AG08396 (cell line): ENCODE data around the gene ARHGAP26.

Experiments used
- DNase-seq: peaks from one replicate; pipeline ENCODE4 v3.0.0; 2012; ENCODE audit warnings: low spot score, mixed read lengths

The ARHGAP26 gene

DNA sequence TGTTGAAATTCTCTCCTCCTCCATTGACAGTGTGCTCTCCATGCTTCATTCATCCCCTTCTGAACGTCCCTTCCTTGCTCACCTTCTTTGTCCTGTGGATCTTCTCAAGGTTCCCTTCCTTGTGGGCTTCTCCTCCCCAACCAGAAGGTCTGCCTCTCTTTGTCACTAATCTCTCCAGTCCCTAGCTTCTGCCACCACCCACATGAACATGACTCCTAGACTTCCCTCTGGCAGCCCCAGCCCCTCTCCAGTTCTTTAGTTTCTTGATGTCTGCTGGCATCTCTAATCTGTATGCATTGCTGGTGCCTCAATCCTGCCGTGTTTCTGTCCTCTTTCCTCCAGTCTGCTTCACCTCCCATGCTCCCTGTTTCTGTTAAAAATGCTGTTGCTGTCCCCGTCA lies 79.3 kb downstream of the ARHGAP26 start:
- DNase-seq, result no peak

DNA sequence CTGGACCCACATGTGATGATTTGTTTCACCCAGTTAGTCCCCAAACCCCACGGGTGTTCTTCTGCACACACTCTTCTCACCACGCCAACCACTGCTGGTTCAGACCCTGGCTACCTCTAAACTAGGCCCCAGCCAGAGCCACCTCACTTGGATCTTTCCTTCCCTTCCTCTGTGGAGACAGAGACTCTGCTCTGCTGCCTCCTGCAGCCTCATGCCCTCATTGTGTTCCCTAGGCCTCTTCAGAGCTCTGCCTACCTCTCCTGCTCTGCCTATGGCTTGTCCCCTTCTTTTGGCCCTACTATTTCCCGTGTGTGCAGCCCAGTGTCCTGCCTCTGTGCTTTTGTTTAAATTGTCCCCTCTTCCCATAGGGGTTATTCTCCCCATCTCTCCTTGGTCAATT lies 79.7 kb downstream of the ARHGAP26 start:
- DNase-seq, result no peak

DNA sequence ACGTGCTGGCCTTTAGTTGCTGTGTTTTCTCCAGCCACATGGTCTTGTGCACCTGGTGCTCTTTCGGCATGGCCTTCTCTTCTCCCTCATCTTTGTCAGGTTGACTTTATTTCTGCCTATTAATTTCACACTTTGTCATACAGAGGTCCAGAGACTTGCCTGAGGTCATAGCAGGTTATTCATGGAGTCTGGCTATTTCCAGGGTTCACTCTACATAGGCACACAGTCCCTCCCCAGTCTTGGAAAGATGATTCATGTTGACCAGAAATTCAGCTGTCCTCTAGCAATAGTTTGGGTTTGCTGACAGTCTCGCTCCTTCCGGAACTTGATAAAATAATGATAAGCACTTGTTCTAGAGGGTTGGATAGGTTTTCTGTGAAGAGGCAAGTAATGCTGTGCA lies 81.6 kb downstream of the ARHGAP26 start:
- DNase-seq, result no peak

DNA sequence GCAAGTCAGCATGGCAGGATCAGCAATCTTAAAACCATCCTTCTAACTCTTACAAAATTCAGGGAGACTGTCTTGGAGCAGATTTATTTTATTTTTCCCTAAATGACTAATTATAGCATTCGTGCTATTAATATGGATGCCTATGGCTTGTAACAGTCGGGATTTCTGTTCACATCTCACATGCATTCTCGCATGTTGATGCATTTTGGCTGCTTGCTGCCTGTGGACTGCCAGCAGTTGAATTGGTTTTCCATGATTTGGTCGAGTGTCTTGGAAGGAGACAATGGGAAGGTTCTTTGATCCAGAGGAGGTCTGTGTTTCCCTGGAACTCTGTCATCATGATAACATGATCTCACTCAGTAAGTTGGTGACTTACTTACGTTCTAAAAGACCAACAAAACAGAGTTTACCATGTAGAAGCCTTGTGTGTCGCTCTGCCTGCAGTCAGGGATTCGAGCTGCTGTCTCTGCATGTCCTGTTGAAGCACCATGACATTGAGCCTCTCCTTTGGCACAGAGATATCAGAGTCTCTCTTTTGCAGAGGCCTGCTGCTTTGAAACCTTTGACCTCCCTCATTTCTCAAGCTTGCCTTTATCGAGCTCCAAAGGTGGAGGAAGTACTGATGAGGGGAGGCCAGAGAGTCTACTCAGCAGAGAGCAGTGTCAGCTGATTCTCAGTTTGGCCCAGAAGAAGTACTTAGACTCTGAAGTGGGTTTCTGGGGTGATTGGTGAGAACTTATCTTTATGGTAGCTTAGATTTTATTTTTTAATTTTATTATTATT lies 82.4 kb downstream of the ARHGAP26 start:
- no peak for DNase-seq

DNA sequence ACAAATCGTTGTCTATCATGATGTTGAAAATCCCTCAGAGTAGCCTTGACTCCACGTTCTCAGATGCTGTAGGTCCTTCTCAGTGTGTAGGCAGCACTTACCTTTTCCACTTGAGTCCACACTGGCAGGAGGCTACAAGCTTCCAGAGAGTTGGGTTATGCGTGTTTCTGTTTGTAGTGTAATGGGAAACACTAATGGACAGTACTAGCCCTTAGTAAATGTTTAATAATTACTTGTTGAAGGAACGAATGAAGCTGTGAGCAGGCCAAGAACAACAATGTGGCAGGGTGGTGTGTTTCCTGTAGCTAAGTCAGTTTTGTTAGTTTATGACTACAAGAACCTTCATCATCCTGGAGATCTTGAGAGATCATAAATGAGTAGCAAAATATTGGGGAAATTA lies 83.5 kb downstream of the ARHGAP26 start:
- DNase-seq, result no peak

DNA sequence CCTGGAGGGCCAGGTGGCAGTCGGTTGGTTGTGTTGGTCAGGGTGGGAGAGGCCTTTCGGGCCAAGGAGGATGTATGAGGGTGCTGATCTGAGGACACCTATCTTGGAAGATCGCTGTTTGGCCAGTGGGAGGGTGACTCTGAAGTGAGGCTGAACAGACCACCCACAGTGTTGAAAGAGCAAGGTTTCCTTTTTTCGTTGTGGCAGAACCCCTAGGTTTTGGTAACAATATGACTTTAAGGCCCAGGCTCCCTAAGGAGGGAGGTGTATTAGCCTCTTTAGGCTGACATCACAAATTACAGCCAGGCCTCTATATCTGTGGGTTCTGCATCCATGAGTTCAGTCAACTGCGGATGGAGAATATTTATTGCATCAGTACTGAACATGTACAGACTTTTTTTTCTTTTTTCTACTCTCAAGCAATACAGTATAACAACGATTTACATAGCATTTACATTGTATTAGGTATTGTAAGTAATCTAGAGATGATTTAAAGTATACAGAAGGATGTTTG lies 86.1 kb downstream of the ARHGAP26 start:
- DNase-seq, result no peak

DNA sequence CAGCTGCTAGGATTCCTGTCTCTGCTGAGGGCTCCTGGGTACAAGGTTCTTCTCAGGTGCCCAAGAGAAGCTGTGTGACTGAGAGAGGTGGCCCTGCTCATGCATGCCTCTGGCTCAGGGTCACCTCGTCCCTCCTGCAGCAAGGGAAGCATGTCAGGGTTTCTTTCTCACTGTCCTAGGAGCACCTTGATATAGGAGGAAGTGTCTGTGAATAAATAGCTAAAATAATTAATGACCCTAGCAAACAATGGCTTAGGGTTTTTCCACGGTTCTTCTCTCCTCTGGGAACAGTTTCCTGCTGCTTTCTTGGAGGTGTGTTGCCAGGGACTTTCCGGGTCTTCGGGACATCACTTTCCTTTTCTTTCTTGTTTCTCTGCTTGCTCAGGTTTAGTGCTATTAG lies 87.2 kb downstream of the ARHGAP26 start:
- DNase-seq, result no peak

DNA sequence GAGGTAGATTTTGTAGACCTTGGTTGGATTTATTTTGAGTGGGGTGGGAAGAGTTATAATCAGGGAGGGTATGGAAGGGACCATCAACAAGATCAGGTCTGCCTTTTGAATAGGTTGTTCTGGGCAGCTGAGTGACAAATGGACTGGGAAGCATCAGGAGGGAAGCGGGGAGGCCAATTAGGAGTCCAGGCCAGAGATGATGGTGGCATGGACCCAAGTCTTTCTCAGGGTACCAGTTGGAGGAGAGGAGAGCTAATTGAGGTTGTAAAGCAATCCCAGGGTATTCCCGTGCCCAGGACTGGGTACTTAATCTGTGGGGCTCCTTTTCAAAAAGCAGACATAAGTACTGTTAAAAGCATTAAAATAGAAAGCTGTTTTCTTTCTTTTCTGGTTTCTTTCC lies 88.9 kb downstream of the ARHGAP26 start:
- no peak for DNase-seq

DNA sequence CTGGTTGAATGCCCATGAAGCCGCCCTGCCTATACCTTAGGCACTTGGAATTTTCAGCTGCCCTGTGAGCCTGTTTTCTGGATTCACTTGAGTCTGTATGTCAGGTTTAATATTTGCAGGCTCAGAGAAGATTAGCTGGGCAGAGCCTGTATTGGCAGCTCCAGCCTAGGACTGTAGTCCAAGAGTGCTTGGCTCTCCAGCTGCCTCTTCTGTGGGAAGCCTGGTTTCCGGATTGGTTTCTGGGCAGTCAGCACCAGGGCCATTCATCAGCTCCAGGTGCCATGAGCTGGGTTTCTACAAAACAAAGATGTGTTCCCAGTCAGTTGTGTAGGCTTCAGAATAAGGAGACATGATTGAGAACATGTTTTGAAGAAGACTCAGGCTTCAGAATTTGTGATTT lies 90.1 kb downstream of the ARHGAP26 start:
- DNase-seq, result no peak

DNA sequence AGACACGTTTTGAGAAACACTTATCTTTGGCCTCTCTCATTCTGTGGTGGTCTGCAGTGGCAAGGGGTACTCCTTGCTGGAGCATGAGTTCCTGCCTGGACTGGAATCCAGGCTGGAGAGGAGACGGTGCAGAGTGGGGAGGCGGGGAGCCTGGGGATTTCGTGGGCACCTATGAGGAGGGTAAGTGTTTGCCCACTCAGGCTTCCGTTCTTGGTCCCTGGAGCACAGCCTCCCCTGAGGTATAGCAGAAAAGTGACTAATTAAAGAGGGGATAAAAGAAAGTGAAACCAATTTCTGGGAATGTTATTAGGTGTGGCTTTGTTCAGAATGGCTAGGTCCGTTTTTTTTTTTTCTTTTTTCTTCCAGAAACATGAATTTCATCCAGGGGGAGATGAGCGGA lies 90.8 kb downstream of the ARHGAP26 start:
- DNase-seq, result no peak

DNA sequence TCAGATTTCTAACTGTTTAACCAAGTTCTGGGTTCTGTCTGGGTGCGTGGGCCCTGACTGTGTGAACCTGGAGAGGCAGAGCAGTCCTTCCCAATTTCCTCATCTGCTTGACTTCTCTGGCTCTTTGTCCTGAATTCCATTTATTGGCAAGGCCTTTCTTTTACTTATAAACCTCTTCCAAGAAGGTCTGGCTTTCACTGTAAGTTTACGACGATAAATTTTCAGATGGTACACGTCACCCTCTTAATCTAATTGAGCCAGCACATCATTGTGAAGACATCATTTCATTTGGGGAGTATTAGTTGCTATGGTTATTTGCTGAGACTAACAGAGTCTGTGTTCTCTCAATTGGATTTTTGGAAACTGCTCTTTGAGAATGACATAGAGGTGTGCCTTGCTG lies 92.4 kb downstream of the ARHGAP26 start:
- DNase-seq, result no peak

DNA sequence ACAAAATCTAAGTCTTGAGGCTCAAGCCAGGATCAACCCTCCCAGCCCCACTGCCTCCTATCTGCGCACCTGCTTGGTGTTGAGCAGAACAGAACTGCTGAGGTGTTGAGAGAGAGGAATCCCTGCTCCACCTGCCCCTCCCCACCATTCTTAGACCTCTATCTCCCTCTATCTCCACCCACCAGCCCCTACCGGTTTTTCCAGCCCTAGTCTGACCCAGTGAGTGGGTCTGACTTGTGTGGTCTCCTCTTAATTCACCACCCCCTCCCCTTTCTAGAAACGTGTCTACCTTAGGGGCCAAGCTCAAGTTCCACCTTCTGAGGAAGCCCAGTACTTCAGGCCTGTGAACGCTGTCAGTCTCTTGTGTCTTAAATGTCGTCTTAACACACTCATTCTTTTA lies 93.7 kb downstream of the ARHGAP26 start:
- DNase-seq, result no peak

DNA sequence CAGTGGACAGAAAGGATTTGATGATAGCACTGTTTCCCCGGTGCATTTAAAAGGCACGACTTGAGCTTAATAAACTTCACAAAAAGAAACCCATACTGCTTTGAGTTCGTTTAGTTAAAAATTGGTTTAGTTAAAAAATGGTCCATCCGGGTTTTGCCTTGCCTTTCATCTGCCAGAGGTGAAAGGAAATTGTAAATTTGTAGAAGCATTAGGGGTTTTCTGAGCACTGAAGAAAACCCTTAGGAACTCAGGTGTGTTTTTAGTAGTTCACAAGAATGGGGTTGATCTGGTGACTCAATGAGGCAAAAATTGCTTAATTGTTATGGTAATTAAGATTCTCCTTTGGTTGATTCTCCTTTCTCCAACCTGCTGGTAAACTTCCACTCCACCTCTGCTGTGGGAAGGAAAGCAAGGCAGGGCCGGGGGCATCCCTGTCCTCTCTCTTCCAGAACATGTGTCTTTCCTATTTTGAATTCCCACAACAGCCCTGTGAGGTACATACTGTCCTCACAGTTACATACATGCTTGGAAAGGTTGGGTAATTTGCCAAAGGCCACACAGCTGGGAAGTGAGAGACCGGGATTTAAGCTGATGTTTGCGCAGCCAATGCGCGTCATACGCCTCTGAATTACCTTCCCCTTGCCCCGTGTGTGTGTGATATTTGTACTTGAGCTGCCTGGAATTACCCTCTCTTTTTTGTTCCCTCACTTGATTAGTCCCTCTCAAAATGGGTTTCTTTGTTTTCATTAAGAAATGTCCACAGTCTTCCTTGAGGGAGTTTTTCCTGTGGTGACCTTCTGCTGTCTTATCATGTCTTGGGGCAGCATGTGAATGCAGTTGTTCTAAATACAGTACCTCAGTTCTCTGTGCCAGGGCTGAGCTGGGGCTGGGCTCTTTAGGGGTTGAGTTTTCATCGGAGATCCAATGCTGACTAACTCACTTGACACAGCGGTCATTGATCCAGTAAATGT lies 94.4 kb downstream of the ARHGAP26 start:
- DNase-seq, result no peak

DNA sequence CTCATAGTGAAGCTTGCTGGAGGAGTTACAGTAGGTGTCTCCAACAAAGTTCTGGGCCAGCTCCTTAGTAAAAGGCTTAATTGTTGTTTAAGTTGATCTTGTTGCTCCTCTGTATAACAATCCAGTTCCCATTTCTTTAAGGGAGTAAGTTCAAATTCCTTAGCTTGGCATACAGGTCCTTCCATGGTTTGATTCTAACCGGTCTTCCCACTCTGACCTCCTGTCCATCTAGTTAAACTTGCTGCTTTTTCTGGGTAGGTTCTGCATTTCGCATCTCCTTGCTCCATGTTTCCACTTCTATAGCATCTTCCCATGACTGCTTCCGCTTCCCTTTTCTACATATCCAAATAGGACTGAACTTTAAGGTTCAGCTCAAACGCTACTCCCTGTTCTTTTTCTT lies 95.5 kb downstream of the ARHGAP26 start:
- no peak for DNase-seq

DNA sequence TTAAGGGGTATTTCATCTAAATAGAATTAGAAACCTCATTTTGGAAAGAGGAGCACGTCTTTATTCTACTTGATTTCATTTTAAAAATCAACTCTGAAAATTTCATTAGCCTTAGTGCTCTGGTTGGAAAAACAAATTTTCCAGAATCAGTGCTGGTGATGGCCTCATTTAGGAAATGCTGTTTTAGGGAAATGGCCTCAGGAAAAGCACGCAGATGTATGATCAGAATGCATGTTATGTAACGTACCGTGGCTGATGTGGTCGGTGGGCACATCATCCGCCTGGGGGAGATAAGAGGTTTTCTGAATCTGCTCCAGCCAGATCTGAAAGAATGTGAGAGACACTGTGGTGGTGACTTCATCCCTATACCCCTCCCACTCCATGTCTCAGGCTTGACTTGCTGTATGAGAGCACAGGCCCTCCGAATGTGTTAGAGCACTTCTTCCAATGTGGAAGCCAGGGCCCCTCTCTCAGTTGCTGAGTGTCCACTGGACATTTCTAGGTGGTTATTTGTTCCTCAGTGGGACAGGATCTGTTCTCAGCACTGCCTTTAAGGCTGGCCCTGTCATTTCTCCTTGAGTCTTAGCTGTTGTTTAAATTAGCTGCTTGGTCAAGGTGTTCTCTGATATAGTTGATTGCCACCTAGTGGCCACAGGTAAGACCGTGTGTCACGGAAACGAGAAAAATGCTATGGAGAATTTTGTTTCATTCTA lies 96.5 kb downstream of the ARHGAP26 start:
- peak; percentile 37 for DNase-seq

DNA sequence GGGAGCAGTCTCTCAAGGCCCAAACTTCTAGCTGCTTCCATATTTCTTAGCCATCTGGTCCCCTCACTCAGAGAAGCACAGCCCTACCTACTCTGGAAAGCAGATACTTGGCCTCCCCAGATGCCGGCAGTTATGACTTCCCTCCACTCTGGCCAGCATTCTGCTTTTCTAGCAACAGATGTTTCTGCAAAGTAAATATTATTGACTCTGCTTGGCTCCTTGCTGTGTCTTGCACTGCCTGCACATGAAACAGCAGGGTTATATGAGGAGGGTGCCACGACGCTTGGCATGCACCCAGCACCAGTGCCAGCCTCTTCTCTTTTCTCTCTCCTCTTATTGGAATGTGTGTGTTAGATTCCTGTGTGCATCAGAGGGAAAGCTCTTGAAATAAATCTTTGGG lies 99.7 kb downstream of the ARHGAP26 start:
- no peak for DNase-seq

DNA sequence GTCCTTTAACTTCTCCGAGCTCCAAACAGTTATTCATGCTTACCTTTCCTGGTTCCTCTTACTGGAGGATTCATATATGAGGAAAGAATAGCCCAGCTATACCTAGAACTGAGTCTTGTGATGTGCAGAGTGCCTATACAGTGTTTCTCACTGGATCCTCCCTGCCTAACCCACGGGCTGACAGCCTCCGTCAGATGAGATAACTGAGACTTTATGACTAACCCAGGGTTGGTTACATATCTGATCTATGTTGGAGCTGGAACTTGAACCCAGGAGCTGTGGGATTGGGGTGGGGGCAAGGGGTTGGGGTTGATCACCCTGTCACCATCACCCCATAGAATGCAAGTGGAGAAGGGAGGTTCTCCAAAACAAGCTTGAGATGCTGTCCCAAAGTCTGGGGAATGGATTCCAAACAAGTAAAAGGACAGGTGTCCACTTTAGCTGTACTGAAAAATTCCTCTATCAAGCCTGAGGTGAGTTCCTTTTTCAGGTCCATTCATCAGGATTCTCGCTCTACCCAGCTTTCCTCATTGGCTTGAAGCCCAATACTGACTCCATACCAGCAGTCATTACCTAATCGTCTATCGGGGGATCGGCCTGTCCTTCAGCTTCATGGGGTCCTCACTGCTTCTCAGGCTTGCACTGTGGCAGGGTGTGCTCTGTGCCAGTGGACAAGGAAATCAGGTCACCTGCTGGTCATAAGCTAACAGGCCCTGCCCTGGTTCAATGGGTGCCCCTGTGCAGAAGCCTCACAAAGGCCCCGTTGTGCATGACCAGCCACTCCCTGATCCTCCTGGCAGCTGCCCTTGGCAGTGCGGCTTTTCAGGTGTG lies 100.6 kb downstream of the ARHGAP26 start:
- no peak for DNase-seq

DNA sequence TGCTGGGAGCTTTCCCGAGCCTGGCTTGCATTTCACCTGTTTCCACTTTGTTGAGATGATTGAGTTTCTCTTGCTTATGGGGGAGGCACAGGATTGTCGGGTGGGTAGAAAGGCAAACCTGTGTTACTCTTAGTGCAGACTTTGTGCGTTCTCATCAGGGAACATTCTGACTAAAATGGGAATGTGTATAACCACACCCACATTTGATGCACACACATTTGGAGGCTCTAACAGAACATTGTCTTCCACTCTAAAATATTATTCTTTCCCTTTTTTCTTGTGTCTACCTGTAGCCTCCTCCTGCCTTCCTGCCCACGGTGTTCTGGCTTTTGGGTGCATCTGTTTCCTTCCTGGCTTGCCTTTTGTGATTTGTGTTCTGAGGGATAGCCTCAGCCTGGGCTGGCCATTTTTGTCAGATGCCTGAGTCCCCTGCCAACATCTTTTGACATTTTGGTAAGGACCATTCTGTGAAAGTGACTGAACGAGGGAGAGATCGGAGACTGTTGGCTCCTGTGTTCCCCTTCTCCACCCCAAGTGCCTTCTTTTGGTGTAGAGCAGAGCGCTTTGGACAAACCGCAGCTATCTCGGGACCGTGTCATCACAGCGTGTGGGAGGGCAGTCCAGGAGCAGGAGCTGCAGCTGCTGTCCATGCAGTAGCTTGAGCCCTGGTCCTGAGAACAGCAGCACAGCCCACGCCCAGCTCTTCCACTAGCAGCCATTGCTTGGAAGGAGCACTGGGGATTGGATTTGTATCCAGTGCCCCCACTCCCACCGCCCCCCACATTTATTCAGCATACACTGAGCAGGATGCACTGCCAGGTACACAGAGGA lies 101.4 kb downstream of the ARHGAP26 start:
- no peak for DNase-seq

DNA sequence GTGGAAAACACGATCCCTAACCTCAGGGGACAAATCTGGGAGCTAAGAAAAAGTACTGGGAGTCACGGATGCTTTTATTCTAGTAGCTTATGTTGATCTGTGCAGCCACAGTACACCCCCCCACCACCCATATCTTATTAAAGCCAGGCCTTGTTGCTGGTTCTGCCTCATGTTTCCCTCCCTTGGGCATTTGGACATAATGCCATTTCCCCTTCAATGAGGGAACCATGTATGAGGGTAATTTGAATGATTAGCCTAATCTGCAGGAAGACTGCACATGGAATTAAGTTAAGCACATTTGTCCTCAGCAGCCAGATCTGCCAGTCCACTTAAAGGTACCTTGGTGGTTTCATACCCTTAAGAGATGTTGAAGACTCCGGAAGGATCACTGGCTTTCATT lies 102.0 kb downstream of the ARHGAP26 start:
- no peak for DNase-seq

DNA sequence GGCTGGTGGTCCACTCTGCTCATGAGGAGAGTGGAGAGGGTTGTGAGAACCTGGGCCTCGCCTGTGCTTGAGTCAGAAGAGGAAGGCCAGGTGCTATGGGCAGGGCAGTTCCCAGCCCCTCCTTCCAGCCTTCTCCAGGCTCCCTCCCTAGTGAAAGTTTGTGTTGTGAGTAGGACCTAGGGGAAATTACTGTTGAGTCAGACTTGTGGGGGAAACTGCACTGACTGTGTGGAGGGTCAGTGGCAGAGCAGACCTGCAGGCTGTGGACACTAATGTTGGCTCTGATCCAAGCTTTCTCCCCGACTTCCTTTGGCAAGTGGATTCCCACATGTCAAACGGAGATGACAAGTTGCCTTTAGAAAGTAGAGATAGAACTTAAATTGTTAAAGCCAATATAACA lies 102.6 kb downstream of the ARHGAP26 start:
- no peak for DNase-seq

DNA sequence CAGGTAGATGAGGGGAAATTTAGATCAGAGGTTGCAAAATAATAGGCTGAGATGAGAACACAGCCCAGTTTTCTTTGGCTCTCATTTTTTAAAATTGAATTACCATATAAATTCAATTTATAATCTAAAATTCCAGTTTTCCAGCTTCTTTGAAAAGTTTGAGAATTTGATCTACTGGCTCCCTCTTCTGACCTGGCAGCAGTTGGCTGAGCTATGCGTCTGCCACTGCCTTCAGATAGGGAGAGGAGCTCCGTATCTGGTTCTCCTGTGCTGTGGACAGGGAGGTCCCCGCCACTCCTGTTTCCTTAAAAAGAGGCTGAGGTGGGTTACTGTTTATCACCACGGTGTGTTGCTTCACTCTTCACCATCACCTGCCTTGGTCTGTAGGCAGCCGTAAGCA lies 103.7 kb downstream of the ARHGAP26 start:
- DNase-seq, result no peak
